ENCODE data around the gene CDYL2. TPM values are rescaled to one million over a fixed set of nuclear protein-coding genes. Genes with fewer than 3 reads are reported as not detected.

CDYL2 gene
- total RNA-seq, 1 experiment from 2014 or later = 7.1 TPM

GRCh38 chr16:80836202-80836601, 31.8 kb upstream of the CDYL2 start:
- BruUV-seq (replicated peaks) = no TSS peak
- H3K4me1 Mint-ChIP-seq (ENCODE audit: insufficient read depth, unreplicated experiment) = no peaks in the 10 kb centered on the region
- DNase-seq (ENCODE audit: unreplicated experiment) = no peak
- CTCF ChIA-PET = interaction anchor here (0.7 kb wide), 1 partner anchor 901 kb away, joined by 3 read pairs; no protein-coding TSS in a partner anchor
- no peak overlapping the region for H3K27ac Mint-ChIP-seq (ENCODE audit: low read depth, unreplicated experiment)
- H3K36me3 Mint-ChIP-seq (ENCODE audit: insufficient read depth, unreplicated experiment) = no peaks in the 10 kb centered on the region
- peaks cover 8% of the 10 kb centered on the region for H3K9me3 Mint-ChIP-seq (ENCODE audit: unreplicated experiment)
- H3K27me3 Mint-ChIP-seq (ENCODE audit: insufficient read depth, unreplicated experiment) = peaks cover 10% of the 10 kb centered on the region
- TF ChIP-seq CTCF (IDR thresholded peaks at IDR 0.05; ENCODE audit: unreplicated experiment) = no peak
- intact Hi-C loops (cut with micrococcal nuclease) = no loop called here
- no peak overlapping the region for H3K4me3 Mint-ChIP-seq (ENCODE audit: unreplicated experiment)
- POLR2A ChIA-PET = no interaction called here

GRCh38 chr16:80831039-80831438, 26.6 kb upstream of the CDYL2 start:
- peaks cover 30% of the 10 kb centered on the region for H3K27me3 Mint-ChIP-seq (ENCODE audit: insufficient read depth, unreplicated experiment)
- no peak overlapping the region for H3K4me3 Mint-ChIP-seq (ENCODE audit: unreplicated experiment)
- BruUV-seq (replicated peaks) = no TSS peak
- POLR2A ChIA-PET = no interaction called here
- H3K4me1 Mint-ChIP-seq (ENCODE audit: insufficient read depth, unreplicated experiment) = no peaks in the 10 kb centered on the region
- no peaks in the 10 kb centered on the region for H3K36me3 Mint-ChIP-seq (ENCODE audit: insufficient read depth, unreplicated experiment)
- H3K27ac Mint-ChIP-seq (ENCODE audit: low read depth, unreplicated experiment) = no peak overlapping the region
- no peaks in the 10 kb centered on the region for H3K9me3 Mint-ChIP-seq (ENCODE audit: unreplicated experiment)
- CTCF ChIA-PET = interaction anchor here (0.7 kb wide), 1 partner anchor 21 kb away, joined by 3 read pairs; no protein-coding TSS in a partner anchor
- TF ChIP-seq CTCF (IDR thresholded peaks at IDR 0.05; ENCODE audit: unreplicated experiment) = no peak
- intact Hi-C loops (cut with micrococcal nuclease) = no loop called here
- no peak for DNase-seq (ENCODE audit: unreplicated experiment)

DNA sequence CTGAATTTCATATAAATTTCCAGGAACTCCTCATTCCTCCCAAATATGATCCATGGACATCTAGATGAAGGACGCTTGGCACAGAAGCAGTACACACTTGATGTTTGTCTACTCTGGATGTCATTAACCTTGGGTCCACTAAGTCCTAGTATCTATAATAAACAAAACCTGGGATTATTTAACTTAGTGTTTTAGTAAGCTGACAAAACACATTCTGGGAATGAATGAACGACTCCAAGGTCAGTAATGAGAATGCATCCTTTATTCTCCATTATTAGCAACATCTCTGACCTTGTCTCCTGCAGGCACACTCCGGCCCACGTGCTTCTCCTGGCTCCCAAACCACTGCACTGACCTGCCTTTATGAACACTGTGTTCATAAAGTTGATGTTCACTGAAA, 24.1 kb upstream of the CDYL2 start:
- Mint-ChIP-seq H3K27me3 (ENCODE audit: insufficient read depth, unreplicated experiment) (peaks cover 30% of the 10 kb centered on the region), H3K9me3 (ENCODE audit: unreplicated experiment) (no peaks in the 10 kb centered on the region), H3K27ac (ENCODE audit: low read depth, unreplicated experiment) (no peak overlapping the region), H3K4me3 (ENCODE audit: unreplicated experiment) (no peak overlapping the region), H3K4me1 (ENCODE audit: insufficient read depth, unreplicated experiment) (no peaks in the 10 kb centered on the region), H3K36me3 (ENCODE audit: insufficient read depth, unreplicated experiment) (no peaks in the 10 kb centered on the region)
- DNase-seq (ENCODE audit: unreplicated experiment) = no peak
- BruUV-seq (replicated peaks) = no TSS peak
- TF ChIP-seq CTCF (IDR thresholded peaks at IDR 0.05; ENCODE audit: unreplicated experiment) = no peak
- ChIA-PET CTCF (interaction anchor here (1.6 kb wide), 1 partner anchor 13 kb away, joined by 3 read pairs; no protein-coding TSS in a partner anchor), POLR2A (no interaction called here)
- intact Hi-C loops (cut with micrococcal nuclease) = no loop called here

DNA sequence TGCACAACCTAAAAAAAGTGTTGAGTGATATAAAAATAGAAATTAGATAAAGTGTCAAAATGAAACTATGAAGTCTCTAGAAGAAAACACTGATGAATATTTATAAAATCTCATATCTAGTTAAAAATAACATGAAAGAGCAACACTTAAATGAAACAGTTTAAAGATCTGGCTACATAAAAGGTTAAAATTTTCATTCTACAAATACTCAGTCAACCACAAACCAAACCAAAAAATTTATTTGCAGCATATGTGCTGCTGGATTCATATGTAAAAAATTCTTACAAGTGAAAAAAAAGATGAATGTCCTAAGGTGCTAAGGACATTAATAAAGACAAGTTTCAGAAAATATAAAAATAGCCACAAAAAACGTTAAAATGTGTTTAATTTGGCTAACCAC, 22.6 kb upstream of the CDYL2 start:
- DNase-seq (ENCODE audit: unreplicated experiment) = no peak
- no peaks in the 10 kb centered on the region for H3K4me1 Mint-ChIP-seq (ENCODE audit: insufficient read depth, unreplicated experiment)
- H3K4me3 Mint-ChIP-seq (ENCODE audit: unreplicated experiment) = no peak overlapping the region
- CTCF ChIA-PET = interaction anchor here (0.8 to 3.7 kb wide), 2 partner anchors 18 to 300 kb away, joined by 3 to 19 read pairs; no protein-coding TSS in a partner anchor
- H3K36me3 Mint-ChIP-seq (ENCODE audit: insufficient read depth, unreplicated experiment) = no peaks in the 10 kb centered on the region
- no peak for TF ChIP-seq CTCF (IDR thresholded peaks at IDR 0.05; ENCODE audit: unreplicated experiment)
- POLR2A ChIA-PET = interaction anchor here (0.5 kb wide), 1 partner anchor 879 kb away, joined by 3 read pairs; no protein-coding TSS in a partner anchor
- intact Hi-C loops (cut with micrococcal nuclease) = no loop called here
- no TSS peak for BruUV-seq (replicated peaks)
- H3K27me3 Mint-ChIP-seq (ENCODE audit: insufficient read depth, unreplicated experiment) = peaks cover 35% of the 10 kb centered on the region
- H3K9me3 Mint-ChIP-seq (ENCODE audit: unreplicated experiment) = no peaks in the 10 kb centered on the region
- no peak overlapping the region for H3K27ac Mint-ChIP-seq (ENCODE audit: low read depth, unreplicated experiment)

Measured in MCF 10A (cell line).